OCI-LY3 (cell line): ENCODE measurements around the gene SRSF7.

Source experiments
- EZH2phosphoT487 ChIP-seq: fragments of 200-600 bp; shearing (Covaris generic); IDR thresholded peaks from 2 replicates; pipeline ENCODE4 v1.6.1; 2018; ENCODE audit warnings: antibody characterized with exemption, mixed run types, low read depth
- TF ChIP-seq, protein P1 (sequence below): fragments of 200-600, 300-600 bp; sonication (generic); IDR thresholded peaks from 2 replicates; pipeline ENCODE4 v1.5.1; 2014; ENCODE audit warnings: antibody characterized with exemption, low read length, low read depth

DNA sequence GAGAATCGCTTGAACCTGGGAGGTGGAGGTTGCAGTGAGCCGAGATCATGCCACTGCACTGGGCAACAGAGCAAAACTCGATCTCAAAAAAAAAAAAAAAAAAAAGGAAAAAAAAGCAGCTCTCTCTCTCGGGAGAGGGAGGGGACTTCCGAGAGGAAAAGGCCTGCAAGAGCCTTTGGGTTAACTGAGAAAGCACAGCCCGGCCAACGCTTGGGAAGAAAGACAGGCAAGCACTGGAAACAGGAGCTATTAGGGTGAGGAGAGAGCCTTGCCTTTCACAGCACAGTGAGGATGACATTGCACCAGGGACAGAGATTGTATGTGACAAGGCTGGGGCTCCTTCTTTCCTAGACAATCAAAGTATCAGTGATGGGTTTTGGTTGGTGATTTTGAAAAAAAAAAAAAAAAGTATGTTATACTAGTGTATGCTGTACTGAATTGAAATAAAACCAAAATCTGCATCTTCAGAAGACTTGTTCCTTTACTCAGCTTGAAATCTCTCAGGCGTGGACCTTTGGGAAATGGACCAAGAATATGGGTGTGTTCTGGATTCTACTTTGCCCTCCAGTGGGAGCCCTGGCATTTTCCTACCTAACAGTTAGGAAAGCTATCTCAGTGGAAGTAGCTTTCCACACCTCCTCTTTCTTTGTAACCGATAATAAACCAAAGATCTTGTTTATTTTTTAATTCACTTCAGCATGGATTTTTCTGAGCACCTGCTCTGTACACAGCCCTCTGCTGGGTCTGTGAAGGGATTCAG lies 16.7 kb downstream of the SRSF7 start:
- TF ChIP-seq, protein P1, sequence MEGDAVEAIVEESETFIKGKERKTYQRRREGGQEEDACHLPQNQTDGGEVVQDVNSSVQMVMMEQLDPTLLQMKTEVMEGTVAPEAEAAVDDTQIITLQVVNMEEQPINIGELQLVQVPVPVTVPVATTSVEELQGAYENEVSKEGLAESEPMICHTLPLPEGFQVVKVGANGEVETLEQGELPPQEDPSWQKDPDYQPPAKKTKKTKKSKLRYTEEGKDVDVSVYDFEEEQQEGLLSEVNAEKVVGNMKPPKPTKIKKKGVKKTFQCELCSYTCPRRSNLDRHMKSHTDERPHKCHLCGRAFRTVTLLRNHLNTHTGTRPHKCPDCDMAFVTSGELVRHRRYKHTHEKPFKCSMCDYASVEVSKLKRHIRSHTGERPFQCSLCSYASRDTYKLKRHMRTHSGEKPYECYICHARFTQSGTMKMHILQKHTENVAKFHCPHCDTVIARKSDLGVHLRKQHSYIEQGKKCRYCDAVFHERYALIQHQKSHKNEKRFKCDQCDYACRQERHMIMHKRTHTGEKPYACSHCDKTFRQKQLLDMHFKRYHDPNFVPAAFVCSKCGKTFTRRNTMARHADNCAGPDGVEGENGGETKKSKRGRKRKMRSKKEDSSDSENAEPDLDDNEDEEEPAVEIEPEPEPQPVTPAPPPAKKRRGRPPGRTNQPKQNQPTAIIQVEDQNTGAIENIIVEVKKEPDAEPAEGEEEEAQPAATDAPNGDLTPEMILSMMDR: no peak
- no peak for TF ChIP-seq EZH2phosphoT487
